Right atrium auricular region (tissue), 2 donors: ENCODE results near the gene AP3M1. TPM values are rescaled to one million over a fixed set of nuclear protein-coding genes. Genes with fewer than 3 reads are reported as not detected.
"Not testable (repeated sequence)": the region's sequence is repeated elsewhere in the genome, so short reads cannot be mapped to it uniquely, and the experiment has no call there.

Experiments
- DNase-seq: peaks from one replicate; pipeline ENCODE4 v3.0.0-alpha.2; 2019; ENCODE audit warnings: low spot score
- H3K27ac ChIP-seq, 2 donors: fragments of 200-600 bp; sonication (generic); 1 replicate in 1 of 2; 2 replicates in 1 of 2; pipeline ENCODE4 v1.5.1; 2016 to 2019
- H3K27me3 ChIP-seq, 2 donors: fragments of 200-600 bp; sonication (generic); one replicate each; pipeline versions ENCODE4 v1.5.1 to v1.6.0; 2017 to 2019
- H3K36me3 ChIP-seq: fragments of 200-600 bp; sonication (generic); one replicate; pipeline ENCODE4 v1.5.1; 2016
- H3K4me1 ChIP-seq, 2 donors: fragments of 200-600 bp; sonication (generic); one replicate each; pipeline versions ENCODE4 v1.5.1 to v1.6.0; 2017 to 2019
- H3K4me3 ChIP-seq, 2 donors: fragments of 200-600 bp; sonication (generic); 1 replicate in 1 of 2; 2 replicates in 1 of 2; pipeline ENCODE4 v1.5.1; 2017 to 2019; ENCODE audit warnings: mild to moderate bottlenecking in 1 of 2, moderate library complexity in 1 of 2
- H3K9me3 ChIP-seq, 2 donors: fragments of 200-600 bp; sonication (generic); one replicate each; pipeline ENCODE4 v1.5.1; 2019
- total RNA-seq, 2 donors: library from RNA; depleted of rRNA; stranded (reverse); fragments of >200 nt; gene quantifications; one replicate each; pipeline ENCODE4 v1.1.0, GENCODE V29; 2016
- TF ChIP-seq, protein P1 (sequence below), 2 donors: fragments of 200-600 bp; sonication (generic); IDR thresholded peaks; one replicate each; pipeline ENCODE4 v1.5.1; 2019; ENCODE audit warnings: antibody characterized with exemption in 2 of 2

Gene AP3M1
- total RNA-seq, 2 donors from 2014 or later = 20.2 to 27.6 TPM

DNA sequence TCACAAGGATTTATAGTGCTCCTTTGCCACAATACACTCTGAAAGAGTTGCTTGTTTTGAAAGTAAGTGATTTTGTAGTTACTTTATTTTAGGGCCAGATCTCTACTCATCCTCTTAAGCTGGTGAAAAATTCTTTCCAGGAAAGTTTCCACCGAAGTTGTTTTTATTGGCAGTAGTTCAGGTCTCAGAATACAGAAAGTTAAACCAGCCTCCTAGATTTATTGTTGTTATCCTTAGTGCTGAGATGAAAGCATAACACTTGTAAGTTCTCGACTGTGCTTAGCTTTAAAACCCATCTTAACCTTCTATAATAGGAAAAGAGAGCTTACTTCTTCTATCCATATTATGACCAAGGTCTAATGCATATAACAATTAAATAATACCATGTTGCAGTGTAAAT is 5.5 kb downstream of the AP3M1 start:
- no peaks in the 10 kb centered on the region for H3K9me3 ChIP-seq
- no peaks in the 10 kb centered on the region for H3K27me3 ChIP-seq
- peaks cover 0 to 28% of the 10 kb centered on the region in 2 donors for H3K4me1 ChIP-seq
- TF ChIP-seq, protein P1, sequence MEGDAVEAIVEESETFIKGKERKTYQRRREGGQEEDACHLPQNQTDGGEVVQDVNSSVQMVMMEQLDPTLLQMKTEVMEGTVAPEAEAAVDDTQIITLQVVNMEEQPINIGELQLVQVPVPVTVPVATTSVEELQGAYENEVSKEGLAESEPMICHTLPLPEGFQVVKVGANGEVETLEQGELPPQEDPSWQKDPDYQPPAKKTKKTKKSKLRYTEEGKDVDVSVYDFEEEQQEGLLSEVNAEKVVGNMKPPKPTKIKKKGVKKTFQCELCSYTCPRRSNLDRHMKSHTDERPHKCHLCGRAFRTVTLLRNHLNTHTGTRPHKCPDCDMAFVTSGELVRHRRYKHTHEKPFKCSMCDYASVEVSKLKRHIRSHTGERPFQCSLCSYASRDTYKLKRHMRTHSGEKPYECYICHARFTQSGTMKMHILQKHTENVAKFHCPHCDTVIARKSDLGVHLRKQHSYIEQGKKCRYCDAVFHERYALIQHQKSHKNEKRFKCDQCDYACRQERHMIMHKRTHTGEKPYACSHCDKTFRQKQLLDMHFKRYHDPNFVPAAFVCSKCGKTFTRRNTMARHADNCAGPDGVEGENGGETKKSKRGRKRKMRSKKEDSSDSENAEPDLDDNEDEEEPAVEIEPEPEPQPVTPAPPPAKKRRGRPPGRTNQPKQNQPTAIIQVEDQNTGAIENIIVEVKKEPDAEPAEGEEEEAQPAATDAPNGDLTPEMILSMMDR (IDR thresholded peaks at IDR 0.05) = no peak
- no peaks in the 10 kb centered on the region for H3K36me3 ChIP-seq
- no peak overlapping the region for H3K4me3 ChIP-seq
- no peak for DNase-seq
- no peak overlapping the region for H3K27ac ChIP-seq

DNA sequence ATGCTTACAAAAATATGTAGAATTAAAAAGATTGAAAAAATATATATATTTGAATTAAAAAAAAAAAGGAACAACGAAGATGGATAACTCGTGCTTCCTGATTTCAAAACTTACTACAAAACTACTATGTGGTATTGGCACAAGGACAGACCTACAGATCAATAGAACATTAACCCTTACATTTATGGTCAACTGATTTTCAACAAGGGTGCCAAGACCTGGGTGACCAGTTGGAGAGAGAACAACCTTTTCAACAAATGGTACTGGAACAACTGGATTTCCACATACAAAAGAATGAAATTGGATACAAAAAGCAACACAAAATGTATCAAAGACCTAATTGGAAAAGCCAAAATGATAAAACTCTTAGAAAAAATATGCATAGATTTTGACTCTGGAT is 10.1 kb downstream of the AP3M1 start:
- Histone ChIP-seq H3K4me1 (peaks cover 0 to 14% of the 10 kb centered on the region in 2 donors), H3K27me3 (no peaks in the 10 kb centered on the region), H3K9me3 (no peaks in the 10 kb centered on the region), H3K36me3 (peaks cover 29% of the 10 kb centered on the region), H3K4me3 (no peak overlapping the region), H3K27ac (no peak overlapping the region)
- DNase-seq = no peak
- TF ChIP-seq, protein P1 (IDR thresholded peaks at IDR 0.05) = no peak

DNA sequence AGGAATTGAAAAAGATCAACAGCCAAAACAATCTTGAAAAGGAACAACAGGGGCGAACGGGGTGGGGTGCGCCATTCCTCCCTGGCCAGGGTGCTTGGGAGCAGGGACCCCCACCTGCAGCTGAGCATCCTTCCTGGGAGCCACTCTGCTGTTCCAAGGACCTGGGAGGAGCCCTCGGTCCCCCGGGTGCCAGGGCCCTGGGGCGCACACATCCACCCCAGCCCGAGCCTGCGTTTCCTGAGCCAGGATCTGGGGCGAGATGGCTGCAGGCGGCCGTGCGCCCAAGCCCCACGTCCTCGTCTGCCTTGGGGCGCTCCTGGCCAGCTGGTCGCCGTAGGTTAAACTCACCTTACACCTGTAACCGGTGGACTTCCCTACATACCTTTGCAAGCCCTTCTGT is 10.6 kb downstream of the AP3M1 start:
- DNase-seq = no peak
- no peaks in the 10 kb centered on the region for H3K9me3 ChIP-seq
- no peaks in the 10 kb centered on the region for H3K27me3 ChIP-seq
- peaks cover 0 to 10% of the 10 kb centered on the region in 2 donors for H3K4me1 ChIP-seq
- H3K27ac ChIP-seq = no peak overlapping the region
- TF ChIP-seq, protein P1 (IDR thresholded peaks at IDR 0.05) = no peak
- H3K36me3 ChIP-seq = peaks cover 32% of the 10 kb centered on the region
- H3K4me3 ChIP-seq = no peak overlapping the region

DNA sequence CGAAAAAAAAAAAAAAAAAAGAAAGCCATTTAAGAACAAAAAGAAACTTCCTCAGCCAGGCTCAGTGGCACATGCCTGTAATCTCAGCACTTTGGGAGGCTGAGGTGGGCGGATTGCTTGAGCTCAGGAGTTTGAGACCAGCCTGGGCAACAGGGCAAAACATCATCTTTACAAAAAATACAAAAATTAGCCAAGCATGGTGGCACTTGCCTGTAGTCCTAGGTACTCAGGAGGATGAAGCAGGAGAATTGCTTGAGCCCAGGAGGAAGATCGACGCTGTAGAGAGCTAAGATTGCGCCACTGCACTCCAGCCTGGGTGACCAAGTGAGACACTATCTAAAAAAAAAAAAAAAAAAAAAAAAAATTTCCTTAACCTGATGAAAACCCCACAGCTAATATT is 12.0 kb downstream of the AP3M1 start:
- H3K27ac ChIP-seq, H3K27me3 ChIP-seq, H3K4me3 ChIP-seq, H3K9me3 ChIP-seq, H3K4me1 ChIP-seq, DNase-seq: not testable (repeated sequence)
- H3K36me3 ChIP-seq = peaks cover 46% of the 10 kb centered on the region

DNA sequence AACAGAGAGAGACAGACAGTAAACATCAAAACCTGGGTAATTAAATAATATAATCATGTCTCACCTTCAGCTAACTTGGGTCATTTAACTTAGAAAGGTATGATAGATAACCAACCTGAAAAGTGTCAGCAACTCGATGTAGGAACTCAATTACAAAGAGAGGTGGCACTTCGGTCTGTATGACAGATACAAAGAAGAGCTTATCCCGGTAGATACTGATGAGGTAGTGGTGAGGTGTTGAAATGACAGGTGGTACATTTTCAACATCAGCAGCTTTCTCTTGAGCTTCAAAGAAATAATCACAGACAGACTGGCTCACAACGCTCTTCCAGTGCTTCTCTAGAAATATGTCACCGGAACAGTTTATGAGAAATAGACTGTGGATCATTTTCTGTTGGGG is 12.6 kb downstream of the AP3M1 start:
- no peak overlapping the region for H3K27ac ChIP-seq
- H3K4me3 ChIP-seq = no peak overlapping the region
- H3K27me3 ChIP-seq = no peaks in the 10 kb centered on the region
- H3K4me1 ChIP-seq = peaks cover 0 to 2% of the 10 kb centered on the region in 2 donors
- TF ChIP-seq, protein P1 (IDR thresholded peaks at IDR 0.05) = peak in 1 of 2 donors; percentile 9
- H3K9me3 ChIP-seq = no peaks in the 10 kb centered on the region
- H3K36me3 ChIP-seq = peaks cover 50% of the 10 kb centered on the region
- DNase-seq = no peak

DNA sequence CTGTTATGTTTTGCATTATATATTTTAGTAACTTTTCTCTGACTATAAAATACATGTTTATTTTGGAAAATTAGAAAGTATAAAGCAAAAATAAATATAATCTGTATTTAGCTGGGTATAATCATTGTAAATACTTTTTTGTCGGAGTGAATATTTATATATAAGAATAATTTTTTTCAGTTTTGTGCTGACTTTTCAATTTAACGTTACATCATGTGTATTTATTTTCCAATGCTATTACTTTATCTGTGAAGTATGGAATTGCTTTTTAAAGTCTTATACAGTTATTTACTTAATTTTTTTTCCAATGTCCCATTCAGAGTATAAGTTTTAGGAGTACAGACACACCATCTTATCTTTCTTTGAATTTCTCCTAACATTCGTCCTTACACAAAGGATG is 15.2 kb downstream of the AP3M1 start:
- Histone ChIP-seq H3K27me3 (no peaks in the 10 kb centered on the region), H3K9me3 (no peaks in the 10 kb centered on the region), H3K36me3 (peaks cover 74% of the 10 kb centered on the region), H3K4me1 (no peaks in the 10 kb centered on the region), H3K27ac (no peak overlapping the region), H3K4me3 (no peak overlapping the region)
- no peak for DNase-seq
- TF ChIP-seq, protein P1 (IDR thresholded peaks at IDR 0.05) = no peak
